HCT116 (cell line): Measurements from ENCODE around the gene CHTF8. TPM values are rescaled to one million over a fixed set of nuclear protein-coding genes. Genes with fewer than 3 reads are reported as not detected.

Experiments used
- ATAC-seq: fragments of 200-7000 bp; cut with Tn5 transposase; 2 replicates; pipeline ENCODE4 v1.9.1; 2020; ENCODE audit warnings: mild to moderate bottlenecking, moderate library complexity
- BruUV-seq: library from RNA; stranded (reverse); fragments of 400-500 nt; replicated peaks from 2 replicates; lab custom pipeline; 2021; lab: Mats Ljungman, UMichigan
- CTCF ChIA-PET: fragments of 300-600 bp; sonication (Branson Sonifier 250); formaldehyde crosslinking; loops from one replicate; lab custom pipeline; 2021; ENCODE audit warnings: antibody characterized with exemption; lab: Charles Lee
- POLR2A ChIA-PET: fragments of 300-600, 350-600 bp; sonication (Branson Sonifier 250); formaldehyde crosslinking; loops from one replicate; lab custom pipeline; 2021; ENCODE audit warnings: antibody characterized with exemption; lab: Charles Lee
- RAD21 ChIA-PET, 2 experiments: fragments of 300-600 bp; sonication (Branson Sonifier 250); formaldehyde crosslinking; loops; one replicate each; lab custom pipeline; 2023; ENCODE audit warnings: low total read pairs in 2 of 2; ENCODE audit not compliant: uncharacterized antibody in 2 of 2, unreplicated experiment in 2 of 2, low non-redundant PET in 1 of 2; lab: Charles Lee
- DNase-seq: peaks from one replicate; pipeline ENCODE4 v3.0.0-alpha.2; 2010; ENCODE audit warnings: low read depth, low spot score
- H2AFZ ChIP-seq: fragments of 200-600 bp; shearing (Covaris generic), sonication (generic); 2 replicates; pipeline ENCODE4 v1.6.1; 2017; ENCODE audit warnings: low read depth, mixed run types, mixed read lengths, antibody characterized with exemption, low read length; ENCODE audit not compliant: poor library complexity, severe bottlenecking
- H3K27ac ChIP-seq: 2 replicates; pipeline ENCODE4 v1.5.1; 2012; ENCODE audit warnings: low read depth, low read length
- H3K27me3 ChIP-seq: fragments of 200-600 bp; sonication (generic); 2 replicates; pipeline ENCODE4 v1.6.1; 2016; ENCODE audit warnings: mixed run types, low read length, mixed read lengths; ENCODE audit not compliant: insufficient read depth
- H3K36me3 ChIP-seq, 2 experiments: fragments of 200-500 bp in 1 of 2; fragments of 200-600 bp in 1 of 2; sonication (Bioruptor generic) in 1 of 2; sonication (generic) in 1 of 2; 2 replicates each; pipeline versions ENCODE4 v1.5.1 to v1.6.1; 2014 to 2016; ENCODE audit warnings: low read length in 2 of 2, inconsistent platforms in 1 of 2, mixed read lengths in 1 of 2, mixed run types in 1 of 2; ENCODE audit not compliant: insufficient read depth in 2 of 2, control insufficient read depth in 1 of 2
- H3K4me1 ChIP-seq, 2 experiments: fragments of 200-600 bp in 1 of 2; sonication (generic) in 1 of 2; 2 replicates each; pipeline versions ENCODE4 v1.5.1 to v1.6.1; 2012 to 2017; ENCODE audit warnings: low read length in 2 of 2, inconsistent platforms in 1 of 2, mild to moderate bottlenecking in 1 of 2, mixed read lengths in 1 of 2, mixed run types in 1 of 2, moderate library complexity in 1 of 2; ENCODE audit not compliant: insufficient read depth in 2 of 2, control insufficient read depth in 1 of 2
- H3K4me2 ChIP-seq: fragments of 200-600 bp; sonication (generic); 2 replicates; pipeline ENCODE4 v1.6.1; 2017; ENCODE audit warnings: mixed run types, low read length, mixed read lengths
- H3K4me3 ChIP-seq, 2 experiments: fragments of 200-600 bp in 1 of 2; sonication (generic) in 1 of 2; replicated peaks in 1 of 2; 2 replicates each; pipeline ENCODE4 v1.5.1; 2011 to 2016; ENCODE audit warnings: low read length in 2 of 2, control low read depth in 1 of 2, low read depth in 1 of 2, mild to moderate bottlenecking in 1 of 2, mixed read lengths in 1 of 2, mixed run types in 1 of 2
- H3K79me2 ChIP-seq: fragments of 200-600 bp; sonication (generic); 2 replicates; pipeline ENCODE4 v1.6.1; 2017; ENCODE audit warnings: mild to moderate bottlenecking, mixed run types, low read length, moderate library complexity, mixed read lengths; ENCODE audit not compliant: insufficient read depth
- H3K9ac ChIP-seq: fragments of 200-600 bp; sonication (generic); 2 replicates; pipeline ENCODE4 v1.6.1; 2016; ENCODE audit warnings: low read length, mixed read lengths
- H3K9me2 ChIP-seq: fragments of 200-600 bp; sonication (generic), shearing (Covaris generic); 2 replicates; pipeline ENCODE4 v1.6.1; 2017; ENCODE audit warnings: mixed run types, mild to moderate bottlenecking, moderate library complexity; ENCODE audit not compliant: insufficient read depth
- H3K9me3 ChIP-seq, 2 experiments: fragments of 200-500 bp in 1 of 2; fragments of 200-600 bp in 1 of 2; sonication (Bioruptor generic) in 1 of 2; sonication (generic) in 1 of 2; 2 replicates each; pipeline ENCODE4 v1.6.1; 2014 to 2017; ENCODE audit warnings: low read length in 2 of 2, mixed read lengths in 2 of 2, inconsistent platforms in 1 of 2, low read depth in 1 of 2, mild to moderate bottlenecking in 1 of 2, mixed run types in 1 of 2, moderate library complexity in 1 of 2; ENCODE audit not compliant: control insufficient read depth in 1 of 2, insufficient read depth in 1 of 2
- H4K20me1 ChIP-seq: fragments of 200-600 bp; sonication (generic), shearing (Covaris generic); 2 replicates; pipeline ENCODE4 v1.6.1; 2017; ENCODE audit warnings: mixed run types, mild to moderate bottlenecking, moderate library complexity; ENCODE audit not compliant: insufficient read depth
- EGR1 ChIP-seq: IDR thresholded peaks from 2 replicates; pipeline ENCODE4 v1.6.1; 2012; ENCODE audit warnings: low read depth
- ELF1 ChIP-seq: IDR thresholded peaks from 2 replicates; pipeline ENCODE4 v1.6.1; 2012; ENCODE audit warnings: low read depth, borderline replicate concordance
- EZH2 ChIP-seq: fragments of 200-600 bp; sonication (generic); IDR thresholded peaks from 2 replicates; pipeline ENCODE4 v1.6.1; 2017; ENCODE audit warnings: antibody characterized with exemption, mixed run types
- EZH2phosphoT487 ChIP-seq: fragments of 200-600 bp; IDR thresholded peaks from 2 replicates; pipeline ENCODE4 v1.6.1; 2018; ENCODE audit warnings: antibody characterized with exemption, borderline replicate concordance
- FOSL1 ChIP-seq: IDR thresholded peaks from 2 replicates; pipeline ENCODE4 v1.6.1; 2012; ENCODE audit warnings: low read depth
- JUND ChIP-seq: IDR thresholded peaks from 2 replicates; pipeline ENCODE4 v1.6.1; 2012
- POLR2A ChIP-seq: IDR thresholded peaks from 2 replicates; pipeline ENCODE4 v1.7.0; 2011; ENCODE audit warnings: borderline replicate concordance; ENCODE audit not compliant: insufficient read depth, insufficient read length; ENCODE audit errors: extremely low read depth
- POLR2AphosphoS5 ChIP-seq: IDR thresholded peaks from 2 replicates; pipeline ENCODE4 v1.6.1; 2011; ENCODE audit warnings: mild to moderate bottlenecking, low read depth, low read length, moderate library complexity
- RAD21 ChIP-seq: IDR thresholded peaks from 2 replicates; pipeline ENCODE4 v1.6.1; 2012; ENCODE audit warnings: low read depth, mild to moderate bottlenecking
- SIN3A ChIP-seq: IDR thresholded peaks from 2 replicates; pipeline ENCODE4 v1.6.1; 2012; ENCODE audit warnings: low read depth
- ZNF274 ChIP-seq: fragments of 200-500 bp; sonication (Bioruptor generic); IDR thresholded peaks from 2 replicates; pipeline ENCODE4 v1.6.1; 2014; ENCODE audit warnings: mild to moderate bottlenecking, low read depth, low read length, inconsistent platforms
- intact Hi-C: fragments of 100-400 bp; cut with micrococcal nuclease; formaldehyde crosslinking; loops from 2 replicates; pipeline ENCODE4 v1.10.0; 2022
- total RNA-seq: library from RNA; stranded (reverse); gene quantifications from one replicate; pipeline ENCODE4 v1.2.1, GENCODE V29; 2021; ENCODE audit not compliant: unreplicated experiment
- TF ChIP-seq, protein P1 (sequence below): IDR thresholded peaks from 2 replicates; pipeline ENCODE4 v1.6.1; 2012; ENCODE audit warnings: low read depth
- TF ChIP-seq, protein P2 (sequence below): IDR thresholded peaks from 2 replicates; pipeline ENCODE4 v1.6.1; 2012
- TF ChIP-seq, protein P3 (sequence below): IDR thresholded peaks from 2 replicates; pipeline ENCODE4 v1.6.1; 2012
- TF ChIP-seq, protein P4 (sequence below): IDR thresholded peaks from 2 replicates; pipeline ENCODE4 v1.6.1; 2011; ENCODE audit warnings: mild to moderate bottlenecking, low read length, moderate library complexity; ENCODE audit not compliant: insufficient replicate concordance; ENCODE audit errors: extremely low read depth

The CHTF8 gene
- total RNA-seq, 1 experiment from 2014 or later = 184 TPM

DNA sequence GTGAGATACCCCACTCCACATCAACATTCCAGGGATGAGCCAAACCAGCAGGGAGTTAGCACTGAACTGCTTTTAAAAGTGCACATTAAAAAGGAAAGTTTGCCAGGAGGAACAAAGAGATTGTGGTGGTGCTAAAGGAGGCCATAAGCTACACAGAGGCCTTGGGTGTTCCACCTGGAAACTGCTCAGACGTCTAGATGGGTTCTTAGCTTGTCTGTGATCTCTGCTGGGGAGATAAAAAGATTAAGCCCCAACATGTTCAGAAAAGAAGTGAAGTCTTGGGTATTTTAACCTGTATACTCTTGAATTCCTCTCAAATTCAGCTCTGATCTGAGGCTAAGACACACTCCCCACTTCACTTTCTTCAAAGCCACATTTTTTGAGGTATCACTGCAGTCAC is 16.6 kb downstream of the CHTF8 start (continued):
- TF ChIP-seq EZH2phosphoT487 (no peak), FOSL1 (no peak), POLR2AphosphoS5 (no peak)

DNA sequence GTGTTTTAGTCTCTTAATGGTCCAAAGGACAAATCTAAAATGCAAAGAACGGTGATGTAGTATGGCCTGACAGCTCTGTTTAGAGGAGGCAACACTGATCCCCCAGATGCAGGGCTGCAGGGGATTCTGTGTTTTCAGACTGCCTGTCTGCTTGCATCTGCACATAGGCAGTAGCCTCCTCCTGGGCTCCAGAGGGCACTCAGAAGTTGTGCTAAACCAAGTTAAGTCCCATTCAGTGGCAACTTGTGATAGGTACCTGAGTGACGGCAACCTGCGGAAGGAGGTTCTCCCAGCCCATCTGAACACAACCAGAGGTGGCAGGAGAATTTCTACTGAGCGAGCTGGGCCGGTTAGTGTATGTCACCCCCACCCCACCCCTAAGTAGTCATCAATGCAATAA is 17.0 kb downstream of the CHTF8 start:
- intact Hi-C loops = no loop called here

More for the DNA sequence above, 17.0 kb downstream of the CHTF8 start:
- H3K27ac ChIP-seq = no peak overlapping the region
- no peaks in the 10 kb centered on the region for H3K27me3 ChIP-seq
- RAD21 ChIA-PET = no interaction called here
- peaks cover 64% of the 10 kb centered on the region for H3K79me2 ChIP-seq
- no peaks in the 10 kb centered on the region for H3K9me3 ChIP-seq
- POLR2A ChIA-PET = no interaction called here
- no peak overlapping the region for H3K4me3 ChIP-seq
- DNase-seq = no peak
- no peak overlapping the region for H2AFZ ChIP-seq
- peaks cover 0 to 21% of the 10 kb centered on the region in 2 experiments; a peak in 1 of 4 replicates for H3K4me1 ChIP-seq
- TF ChIP-seq ELF1 (no peak), RAD21 (no peak), POLR2A (no peak), POLR2AphosphoS5 (no peak), JUND (no peak), EZH2 (no peak), SIN3A (no peak), EGR1 (no peak), ZNF274 (no peak)
- TF ChIP-seq, protein P1, sequence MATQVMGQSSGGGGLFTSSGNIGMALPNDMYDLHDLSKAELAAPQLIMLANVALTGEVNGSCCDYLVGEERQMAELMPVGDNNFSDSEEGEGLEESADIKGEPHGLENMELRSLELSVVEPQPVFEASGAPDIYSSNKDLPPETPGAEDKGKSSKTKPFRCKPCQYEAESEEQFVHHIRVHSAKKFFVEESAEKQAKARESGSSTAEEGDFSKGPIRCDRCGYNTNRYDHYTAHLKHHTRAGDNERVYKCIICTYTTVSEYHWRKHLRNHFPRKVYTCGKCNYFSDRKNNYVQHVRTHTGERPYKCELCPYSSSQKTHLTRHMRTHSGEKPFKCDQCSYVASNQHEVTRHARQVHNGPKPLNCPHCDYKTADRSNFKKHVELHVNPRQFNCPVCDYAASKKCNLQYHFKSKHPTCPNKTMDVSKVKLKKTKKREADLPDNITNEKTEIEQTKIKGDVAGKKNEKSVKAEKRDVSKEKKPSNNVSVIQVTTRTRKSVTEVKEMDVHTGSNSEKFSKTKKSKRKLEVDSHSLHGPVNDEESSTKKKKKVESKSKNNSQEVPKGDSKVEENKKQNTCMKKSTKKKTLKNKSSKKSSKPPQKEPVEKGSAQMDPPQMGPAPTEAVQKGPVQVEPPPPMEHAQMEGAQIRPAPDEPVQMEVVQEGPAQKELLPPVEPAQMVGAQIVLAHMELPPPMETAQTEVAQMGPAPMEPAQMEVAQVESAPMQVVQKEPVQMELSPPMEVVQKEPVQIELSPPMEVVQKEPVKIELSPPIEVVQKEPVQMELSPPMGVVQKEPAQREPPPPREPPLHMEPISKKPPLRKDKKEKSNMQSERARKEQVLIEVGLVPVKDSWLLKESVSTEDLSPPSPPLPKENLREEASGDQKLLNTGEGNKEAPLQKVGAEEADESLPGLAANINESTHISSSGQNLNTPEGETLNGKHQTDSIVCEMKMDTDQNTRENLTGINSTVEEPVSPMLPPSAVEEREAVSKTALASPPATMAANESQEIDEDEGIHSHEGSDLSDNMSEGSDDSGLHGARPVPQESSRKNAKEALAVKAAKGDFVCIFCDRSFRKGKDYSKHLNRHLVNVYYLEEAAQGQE = no peak
- TF ChIP-seq, protein P2, sequence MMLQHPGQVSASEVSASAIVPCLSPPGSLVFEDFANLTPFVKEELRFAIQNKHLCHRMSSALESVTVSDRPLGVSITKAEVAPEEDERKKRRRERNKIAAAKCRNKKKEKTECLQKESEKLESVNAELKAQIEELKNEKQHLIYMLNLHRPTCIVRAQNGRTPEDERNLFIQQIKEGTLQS = no peak
- TF ChIP-seq, protein P3, sequence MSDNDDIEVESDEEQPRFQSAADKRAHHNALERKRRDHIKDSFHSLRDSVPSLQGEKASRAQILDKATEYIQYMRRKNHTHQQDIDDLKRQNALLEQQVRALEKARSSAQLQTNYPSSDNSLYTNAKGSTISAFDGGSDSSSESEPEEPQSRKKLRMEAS = no peak
- TF ChIP-seq, protein P4, sequence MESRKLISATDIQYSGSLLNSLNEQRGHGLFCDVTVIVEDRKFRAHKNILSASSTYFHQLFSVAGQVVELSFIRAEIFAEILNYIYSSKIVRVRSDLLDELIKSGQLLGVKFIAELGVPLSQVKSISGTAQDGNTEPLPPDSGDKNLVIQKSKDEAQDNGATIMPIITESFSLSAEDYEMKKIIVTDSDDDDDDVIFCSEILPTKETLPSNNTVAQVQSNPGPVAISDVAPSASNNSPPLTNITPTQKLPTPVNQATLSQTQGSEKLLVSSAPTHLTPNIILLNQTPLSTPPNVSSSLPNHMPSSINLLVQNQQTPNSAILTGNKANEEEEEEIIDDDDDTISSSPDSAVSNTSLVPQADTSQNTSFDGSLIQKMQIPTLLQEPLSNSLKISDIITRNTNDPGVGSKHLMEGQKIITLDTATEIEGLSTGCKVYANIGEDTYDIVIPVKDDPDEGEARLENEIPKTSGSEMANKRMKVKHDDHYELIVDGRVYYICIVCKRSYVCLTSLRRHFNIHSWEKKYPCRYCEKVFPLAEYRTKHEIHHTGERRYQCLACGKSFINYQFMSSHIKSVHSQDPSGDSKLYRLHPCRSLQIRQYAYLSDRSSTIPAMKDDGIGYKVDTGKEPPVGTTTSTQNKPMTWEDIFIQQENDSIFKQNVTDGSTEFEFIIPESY = no peak
- no peak for ATAC-seq
- peaks cover 53 to 95% of the 10 kb centered on the region in 2 experiments for H3K36me3 ChIP-seq
- TSS peak; percentile 23 for BruUV-seq
- no peaks in the 10 kb centered on the region for H3K9me2 ChIP-seq
- H3K9ac ChIP-seq = no peak overlapping the region
- no peak overlapping the region for H3K4me2 ChIP-seq
- CTCF ChIA-PET = no interaction called here
- peaks cover 16% of the 10 kb centered on the region; the same call in 1 of the 2 replicates for H4K20me1 ChIP-seq
